HG02623 (cell line): Measurements from ENCODE around the gene DNA2.

Experiments used
- ATAC-seq: cut with Tn5 transposase; IDR thresholded peaks from one replicate; pipeline ENCODE4 v1.9.1; 2021; ENCODE audit warnings: moderate library complexity; ENCODE audit not compliant: unreplicated experiment

DNA2 gene

DNA sequence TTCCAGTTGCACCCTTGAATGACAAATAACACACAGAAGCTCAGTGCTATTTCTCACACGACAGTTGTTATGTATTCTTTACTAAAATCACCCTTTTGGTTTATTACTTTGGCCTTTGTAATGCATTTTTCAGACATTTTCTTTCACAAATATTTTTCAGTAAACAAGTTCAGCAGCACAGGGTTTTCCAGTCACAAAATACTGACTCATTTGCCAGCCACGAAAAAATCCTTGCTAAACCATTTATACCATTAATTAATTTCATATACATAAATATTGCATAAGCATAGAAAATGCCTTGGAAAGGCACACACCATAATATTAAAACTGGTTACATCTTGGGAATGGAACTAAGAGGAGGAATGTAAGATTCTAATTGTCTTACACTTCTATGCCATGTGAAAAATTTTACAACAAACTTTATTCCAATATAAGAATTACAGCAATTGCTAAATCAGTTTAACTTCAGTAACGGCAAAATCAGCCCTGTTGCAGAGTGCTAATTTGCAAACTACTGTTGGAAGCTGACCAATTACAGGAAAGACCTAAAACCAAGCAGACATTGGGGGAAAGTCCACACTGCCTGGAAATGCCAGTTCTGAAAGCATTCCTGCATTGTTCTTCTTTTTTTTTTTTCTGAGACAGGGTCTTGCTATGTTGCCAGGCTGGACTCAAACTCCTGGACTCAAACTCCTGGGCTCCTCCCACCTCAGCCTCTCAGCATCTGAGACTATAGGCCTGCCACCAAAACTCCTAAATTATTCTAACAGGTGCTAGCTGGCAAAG, 107.5 kb downstream of the DNA2 start:
- no peak for ATAC-seq
